ENCODE results near the gene PLCL2.
"Not testable (repeated sequence)": the region's sequence is repeated elsewhere in the genome, so short reads cannot be mapped to it uniquely, and the experiment has no call there.

PLCL2 gene

GRCh38 chr3:17122758-17123157 lies 238.0 kb downstream of the PLCL2 start:
- Histone ChIP-seq H3K4me3 (ENCODE audit: low read length) (no peak overlapping the region), H3K27ac (ENCODE audit: low read depth, low read length) (no peak overlapping the region), H3K27me3 (ENCODE audit: control insufficient read depth, insufficient read depth, low read length) (no peaks in the 10 kb centered on the region), H3K36me3 (ENCODE audit: control insufficient read depth, insufficient read depth, low read length) (no peaks in the 10 kb centered on the region), H3K9ac (ENCODE audit: low read length) (no peak overlapping the region), H3K4me1 (ENCODE audit: control insufficient read depth, insufficient read depth, low read length) (no peaks in the 10 kb centered on the region)

- Histone ChIP-seq H3K4me3 (ENCODE audit: low read length) (no peak overlapping the region), H3K36me3 (ENCODE audit: control insufficient read depth, insufficient read depth, low read length) (no peaks in the 10 kb centered on the region), H3K27me3 (ENCODE audit: control insufficient read depth, insufficient read depth, low read length) (no peaks in the 10 kb centered on the region), H3K27ac (ENCODE audit: low read depth, low read length) (no peak overlapping the region), H3K4me1 (ENCODE audit: control insufficient read depth, insufficient read depth, low read length) (no peaks in the 10 kb centered on the region), H3K9ac (ENCODE audit: low read length) (no peak overlapping the region)
These were observed 241.1 kb downstream of the PLCL2 start for GRCh38 chr3:17125738-17126442.

- not testable (repeated sequence) for H3K9ac ChIP-seq (ENCODE audit: low read length); H3K4me3 ChIP-seq (ENCODE audit: low read length); H3K4me1 ChIP-seq (ENCODE audit: control insufficient read depth, insufficient read depth, low read length); H3K27me3 ChIP-seq (ENCODE audit: control insufficient read depth, insufficient read depth, low read length); H3K36me3 ChIP-seq (ENCODE audit: control insufficient read depth, insufficient read depth, low read length); H3K27ac ChIP-seq (ENCODE audit: low read depth, low read length)
These were observed 243.9 kb downstream of the PLCL2 start for GRCh38 chr3:17128671-17129070.

GRCh38 chr3:17129556-17129955 lies 244.8 kb downstream of the PLCL2 start:
- Histone ChIP-seq H3K4me3 (ENCODE audit: low read length) (no peak overlapping the region), H3K36me3 (ENCODE audit: control insufficient read depth, insufficient read depth, low read length) (no peaks in the 10 kb centered on the region), H3K9ac (ENCODE audit: low read length) (no peak overlapping the region), H3K4me1 (ENCODE audit: control insufficient read depth, insufficient read depth, low read length) (no peaks in the 10 kb centered on the region), H3K27ac (ENCODE audit: low read depth, low read length) (no peak overlapping the region), H3K27me3 (ENCODE audit: control insufficient read depth, insufficient read depth, low read length) (no peaks in the 10 kb centered on the region)

GRCh38 chr3:17130956-17131355 lies 246.2 kb downstream of the PLCL2 start:
- Histone ChIP-seq H3K27ac (ENCODE audit: low read depth, low read length) (no peak overlapping the region), H3K9ac (ENCODE audit: low read length) (no peak overlapping the region), H3K4me1 (ENCODE audit: control insufficient read depth, insufficient read depth, low read length) (no peaks in the 10 kb centered on the region), H3K36me3 (ENCODE audit: control insufficient read depth, insufficient read depth, low read length) (no peaks in the 10 kb centered on the region), H3K4me3 (ENCODE audit: low read length) (no peak overlapping the region), H3K27me3 (ENCODE audit: control insufficient read depth, insufficient read depth, low read length) (no peaks in the 10 kb centered on the region)

- Histone ChIP-seq H3K27me3 (ENCODE audit: control insufficient read depth, insufficient read depth, low read length) (no peaks in the 10 kb centered on the region), H3K4me3 (ENCODE audit: low read length) (no peak overlapping the region), H3K4me1 (ENCODE audit: control insufficient read depth, insufficient read depth, low read length) (no peaks in the 10 kb centered on the region), H3K36me3 (ENCODE audit: control insufficient read depth, insufficient read depth, low read length) (no peaks in the 10 kb centered on the region), H3K27ac (ENCODE audit: low read depth, low read length) (no peak overlapping the region), H3K9ac (ENCODE audit: low read length) (no peak overlapping the region)
These were observed 247.7 kb downstream of the PLCL2 start for GRCh38 chr3:17132286-17133115.

GRCh38 chr3:17133632-17134545 lies 249.1 kb downstream of the PLCL2 start:
- Histone ChIP-seq H3K27ac (ENCODE audit: low read depth, low read length) (no peak overlapping the region), H3K4me1 (ENCODE audit: control insufficient read depth, insufficient read depth, low read length) (no peaks in the 10 kb centered on the region), H3K4me3 (ENCODE audit: low read length) (no peak overlapping the region), H3K27me3 (ENCODE audit: control insufficient read depth, insufficient read depth, low read length) (no peaks in the 10 kb centered on the region), H3K9ac (ENCODE audit: low read length) (no peak overlapping the region), H3K36me3 (ENCODE audit: control insufficient read depth, insufficient read depth, low read length) (no peaks in the 10 kb centered on the region)

- Histone ChIP-seq H3K27me3 (ENCODE audit: control insufficient read depth, insufficient read depth, low read length) (no peaks in the 10 kb centered on the region), H3K4me3 (ENCODE audit: low read length) (no peak overlapping the region), H3K4me1 (ENCODE audit: control insufficient read depth, insufficient read depth, low read length) (no peaks in the 10 kb centered on the region), H3K9ac (ENCODE audit: low read length) (no peak overlapping the region), H3K27ac (ENCODE audit: low read depth, low read length) (no peak overlapping the region), H3K36me3 (ENCODE audit: control insufficient read depth, insufficient read depth, low read length) (no peaks in the 10 kb centered on the region)
These were observed 250.9 kb downstream of the PLCL2 start for GRCh38 chr3:17135696-17136095.

GRCh38 chr3:17136136-17136721 lies 251.5 kb downstream of the PLCL2 start:
- Histone ChIP-seq H3K4me3 (ENCODE audit: low read length) (no peak overlapping the region), H3K27me3 (ENCODE audit: control insufficient read depth, insufficient read depth, low read length) (no peaks in the 10 kb centered on the region), H3K36me3 (ENCODE audit: control insufficient read depth, insufficient read depth, low read length) (no peaks in the 10 kb centered on the region), H3K4me1 (ENCODE audit: control insufficient read depth, insufficient read depth, low read length) (no peaks in the 10 kb centered on the region), H3K27ac (ENCODE audit: low read depth, low read length) (no peak overlapping the region), H3K9ac (ENCODE audit: low read length) (no peak overlapping the region)

- H3K9ac ChIP-seq (ENCODE audit: low read length) = no peak overlapping the region
- H3K27me3 ChIP-seq (ENCODE audit: control insufficient read depth, insufficient read depth, low read length) = no peaks in the 10 kb centered on the region
- no peaks in the 10 kb centered on the region for H3K4me1 ChIP-seq (ENCODE audit: control insufficient read depth, insufficient read depth, low read length)
- H3K27ac ChIP-seq (ENCODE audit: low read depth, low read length) = no peak overlapping the region
- no peaks in the 10 kb centered on the region for H3K36me3 ChIP-seq (ENCODE audit: control insufficient read depth, insufficient read depth, low read length)
- H3K4me3 ChIP-seq (ENCODE audit: low read length) = no peak overlapping the region
These were observed 252.6 kb downstream of the PLCL2 start for GRCh38 chr3:17137321-17137826.

GRCh38 chr3:17138246-17139039 lies 253.7 kb downstream of the PLCL2 start:
- Histone ChIP-seq H3K4me1 (ENCODE audit: control insufficient read depth, insufficient read depth, low read length) (no peaks in the 10 kb centered on the region), H3K4me3 (ENCODE audit: low read length) (no peak overlapping the region), H3K27me3 (ENCODE audit: control insufficient read depth, insufficient read depth, low read length) (no peaks in the 10 kb centered on the region), H3K36me3 (ENCODE audit: control insufficient read depth, insufficient read depth, low read length) (no peaks in the 10 kb centered on the region), H3K9ac (ENCODE audit: low read length) (no peak overlapping the region), H3K27ac (ENCODE audit: low read depth, low read length) (no peak overlapping the region)
